Lung microvascular endothelial cell (primary cell): ENCODE data around the gene TBC1D3H. TPM values are rescaled to one million over a fixed set of nuclear protein-coding genes. Genes with fewer than 3 reads are reported as not detected.
"Not testable (repeated sequence)": the region's sequence is repeated elsewhere in the genome, so short reads cannot be mapped to it uniquely, and the experiment has no call there.

Experiments used
- DNase-seq, 2 donors: peaks; one replicate each; pipeline versions ENCODE4 v3.0.0 to v3.0.0-alpha.2; 2010; ENCODE audit warnings: low read depth in 2 of 2
- total RNA-seq: library from RNA; depleted of rRNA; stranded (reverse); fragments of >200 nt; gene quantifications from 2 replicates; pipeline ENCODE4 v1.2.1, GENCODE V29; 2014

Gene TBC1D3H
- total RNA-seq = not detected in 2 replicates

- not testable (repeated sequence) for DNase-seq
Measured at GRCh38 chr17:36388385-36389245, at the start of gene TBC1D3H. TSS of gene TBC1D3H (minus strand) at chr17:36388435. CDS start at chr17:36386895, 1,540 bp downstream.

- not testable (repeated sequence) for DNase-seq
Measured at GRCh38 chr17:36428891-36429290, 40.7 kb upstream of the TBC1D3H start.

GRCh38 chr17:36415180-36415941 lies 27.1 kb upstream of the TBC1D3H start:
- not testable (repeated sequence) for DNase-seq

GRCh38 chr17:36390943-36391645 lies 2.9 kb upstream of the TBC1D3H start:
- DNase-seq = not testable (repeated sequence)

- not testable (repeated sequence) for DNase-seq
Measured at GRCh38 chr17:36375938-36376337, 12.3 kb downstream of the TBC1D3H start.

GRCh38 chr17:36362496-36362895 lies 25.7 kb downstream of the TBC1D3H start:
- not testable (repeated sequence) for DNase-seq

Other genes with a start within 250 kb of the TBC1D3H start
- 0.44 and 0.99 TPM in 2 replicates for gene TBC1D3B, start 211.8 kb downstream of the TBC1D3H start, total RNA-seq
- not detected in 2 replicates for gene CCL3L1, start 191.7 kb downstream of the TBC1D3H start, total RNA-seq
- not detected in 2 replicates for gene CCL4L2, start 177.4 kb downstream of the TBC1D3H start, total RNA-seq
- under 0.01 and 0.22 TPM in 2 replicates for gene TBC1D3I, start 123.9 kb downstream of the TBC1D3H start, total RNA-seq
- gene TBC1D3G, start 64.6 kb downstream of the TBC1D3H start, total RNA-seq = not detected in 2 replicates
- 19.4 and 21.6 TPM in 2 replicates for gene ZNHIT3, start 98.2 kb upstream of the TBC1D3H start, total RNA-seq
- gene MYO19, start 146.4 kb upstream of the TBC1D3H start, total RNA-seq = 28.5 and 33.3 TPM in 2 replicates
- gene PIGW, start 146.6 kb upstream of the TBC1D3H start, total RNA-seq = 5.7 and 6.5 TPM in 2 replicates
- 29.0 and 37.3 TPM in 2 replicates for gene GGNBP2, start 156.5 kb upstream of the TBC1D3H start, total RNA-seq
- 5.2 and 5.8 TPM in 2 replicates for gene DHRS11, start 203.4 kb upstream of the TBC1D3H start, total RNA-seq
- 2.0 and 4.4 TPM in 2 replicates for gene MRM1, start 213.1 kb upstream of the TBC1D3H start, total RNA-seq